Posterior vena cava (tissue), 2 donors: ENCODE data around the gene SLC30A2. TPM values are rescaled to one million over a fixed set of nuclear protein-coding genes. Genes with fewer than 3 reads are reported as not detected.

Experiments
- DNase-seq: peaks from one replicate; pipeline ENCODE4 v3.0.0-alpha.2; 2020; ENCODE audit warnings: low spot score
- intact Hi-C, 2 donors: fragments of 100-400 bp; cut with DNase I; formaldehyde crosslinking; loops; one replicate each; pipeline versions ENCODE4 v1.14.1 to v1.14.2; 2022 to 2023
- total RNA-seq, 2 donors: library from RNA; stranded (reverse); fragmentation: NEBNext Ultra II Directional; extraction: Animal tissue kit (Norgen Biotek cat#: 25700); gene quantifications; one replicate each; pipeline ENCODE4 v1.2.1, GENCODE V29; 2021
- donor health status: DM: yes; HTN: yes; CAD: no.
- donor health status: DM: yes; HTN: yes; CAD: no.

SLC30A2 gene
- total RNA-seq, 2 donors from 2014 or later: not detected

DNA sequence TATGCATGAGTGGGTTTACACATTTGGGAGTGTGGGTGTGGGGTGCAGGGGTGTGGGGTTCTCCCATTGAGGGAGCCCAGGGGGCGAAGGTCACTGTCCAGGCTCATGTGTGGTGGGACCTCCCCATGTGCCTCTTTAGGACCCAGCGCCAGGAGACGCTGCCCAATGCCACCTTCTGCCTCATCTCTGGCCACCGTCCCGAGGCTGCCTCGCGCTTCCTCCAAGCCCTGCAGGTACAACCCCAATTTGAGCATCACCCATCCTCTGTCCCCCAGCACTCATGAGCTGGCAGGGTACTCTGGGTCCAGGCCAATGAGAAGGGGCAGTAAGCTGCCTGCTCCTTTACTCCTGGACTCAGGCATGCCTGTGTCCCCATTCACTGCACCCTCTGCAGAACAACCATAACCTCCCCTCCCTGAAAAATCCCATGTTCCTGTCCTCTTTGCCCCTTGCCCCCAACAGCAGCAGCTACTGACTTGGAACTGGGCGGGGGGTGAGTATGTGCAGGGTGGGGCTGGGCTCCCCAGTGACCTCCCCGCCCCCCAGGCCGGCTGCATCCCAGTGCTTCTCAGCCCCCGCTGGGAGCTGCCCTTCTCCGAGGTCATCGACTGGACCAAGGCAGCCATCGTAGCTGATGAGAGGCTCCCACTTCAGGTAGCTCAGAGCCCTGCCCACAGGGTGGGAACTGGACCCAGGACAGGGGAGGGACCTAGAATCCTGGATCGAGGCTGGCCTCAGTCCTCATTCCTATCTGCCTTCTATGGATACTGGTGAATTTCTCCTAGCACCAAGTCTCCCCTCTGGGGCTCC, 16.7 kb downstream of the SLC30A2 start:
- DNase-seq: no peak
- intact Hi-C loops: loop anchor here in 1 of 2 donors (10.0 kb wide), 1 partner anchor 904 kb away; no protein-coding TSS in a partner anchor

DNA sequence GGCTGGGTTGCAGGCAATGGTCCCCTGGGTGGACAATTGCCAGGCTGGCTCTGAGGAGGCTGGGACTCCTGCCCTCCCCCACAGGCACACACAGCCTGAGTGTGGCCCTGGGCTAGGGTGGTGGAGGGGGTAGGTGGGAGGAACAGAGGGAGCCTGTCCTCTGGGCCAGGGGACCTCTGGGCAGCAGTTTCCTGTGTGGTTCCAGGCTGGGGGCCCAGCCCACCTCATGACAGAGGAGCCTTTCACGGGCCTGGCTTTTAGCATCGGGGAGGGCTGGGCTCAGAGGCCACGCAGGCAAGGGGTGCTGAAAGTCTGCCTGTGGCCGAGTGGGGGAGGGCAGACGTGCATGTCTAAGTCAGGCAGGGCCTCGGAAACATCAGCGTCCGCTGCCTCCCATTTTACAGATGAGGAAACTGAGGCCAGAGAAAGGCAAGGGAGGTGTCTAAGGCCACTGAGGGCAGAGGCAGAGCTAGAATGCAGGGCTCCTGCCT, 17.4 kb downstream of the SLC30A2 start:
- intact Hi-C loops: loop anchor here in 1 of 2 donors (10.0 kb wide), 1 partner anchor 904 kb away; no protein-coding TSS in a partner anchor
- DNase-seq: no peak

DNA sequence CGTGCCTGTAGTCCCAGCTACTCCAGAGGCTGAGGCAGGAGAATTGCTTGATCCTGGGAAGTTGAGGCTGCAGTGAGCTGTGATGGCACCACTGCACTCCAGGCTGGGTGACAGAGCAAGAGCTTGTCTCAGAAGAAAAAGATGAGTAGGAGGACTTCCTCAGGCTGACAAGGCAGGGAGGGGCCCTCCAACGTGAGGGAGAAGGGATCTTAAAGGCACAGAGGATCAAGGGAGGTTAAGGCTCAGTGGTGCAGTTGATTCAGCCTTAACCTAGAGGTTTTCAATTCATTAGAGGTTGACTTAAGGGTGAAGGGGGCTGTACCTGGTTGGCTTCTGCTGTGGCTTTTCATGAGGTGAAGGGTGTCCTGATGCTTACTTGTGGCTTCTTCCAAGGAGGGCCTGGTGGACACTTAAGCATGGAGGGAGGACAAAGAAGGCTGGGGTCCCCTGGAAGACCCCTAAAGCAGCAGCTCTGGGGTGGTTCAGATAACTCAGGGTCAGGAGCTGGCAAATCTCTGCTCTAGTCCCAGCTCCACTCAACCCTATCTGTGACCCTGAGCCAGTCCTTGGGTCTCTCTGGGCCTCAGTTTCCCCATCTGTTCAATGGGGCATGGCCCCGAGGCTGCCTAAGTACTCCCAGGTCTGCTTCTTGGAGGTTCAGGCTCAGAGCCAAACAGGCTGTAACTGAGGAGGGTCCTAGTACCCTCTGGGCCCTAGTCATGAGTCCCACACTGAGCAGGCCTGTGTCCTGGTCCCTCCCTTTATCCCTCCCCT, 18.0 kb downstream of the SLC30A2 start:
- intact Hi-C loops: loop anchor here in 1 of 2 donors (10.0 kb wide), 1 partner anchor 903 kb away; no protein-coding TSS in a partner anchor
- no peak for DNase-seq

DNA sequence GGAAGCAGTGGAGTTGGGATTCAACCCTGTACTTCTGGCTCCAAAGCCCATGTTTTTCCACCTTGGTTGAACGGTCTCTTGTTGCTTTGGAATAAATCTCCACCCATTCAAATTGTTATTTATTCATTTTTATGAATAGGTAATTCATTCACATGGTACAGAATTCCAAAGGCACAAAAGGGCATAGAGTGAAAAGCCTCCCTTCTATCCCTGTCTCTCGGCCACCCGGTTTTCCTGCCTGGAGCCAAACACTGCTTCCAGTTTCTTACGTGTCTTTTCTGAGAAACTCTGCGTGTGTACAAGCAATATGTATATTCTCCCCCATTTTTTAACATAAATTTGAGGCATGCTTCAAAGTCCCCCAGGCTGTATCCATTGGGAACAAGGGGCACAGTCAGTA, 20.4 kb downstream of the SLC30A2 start:
- intact Hi-C loops: loop anchor here in 1 of 2 donors (10.0 kb wide), 1 partner anchor 901 kb away; no protein-coding TSS in a partner anchor
- DNase-seq: no peak

DNA sequence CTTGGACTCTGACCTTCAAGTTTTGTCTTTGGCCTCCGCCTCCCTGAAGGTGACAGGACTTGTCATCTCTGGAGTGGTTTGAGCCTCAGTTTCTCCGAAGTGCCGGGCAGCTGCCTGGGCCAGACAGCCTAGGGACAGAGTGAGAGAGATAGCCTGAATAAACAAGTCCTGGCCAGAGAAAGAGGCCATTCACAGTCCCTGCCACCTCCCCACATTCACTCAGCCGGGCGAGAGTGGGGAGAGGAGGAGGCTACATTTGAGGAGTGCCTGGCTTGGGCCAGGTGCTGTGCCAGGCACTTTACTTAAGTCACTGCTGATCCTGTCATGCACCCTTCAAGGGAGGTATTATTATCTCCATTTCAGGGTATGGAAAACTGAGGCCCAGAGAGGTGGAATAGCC, 20.9 kb downstream of the SLC30A2 start:
- intact Hi-C loops: loop anchor here in 1 of 2 donors (10.0 kb wide), 1 partner anchor 900 kb away; no protein-coding TSS in a partner anchor
- no peak for DNase-seq

DNA sequence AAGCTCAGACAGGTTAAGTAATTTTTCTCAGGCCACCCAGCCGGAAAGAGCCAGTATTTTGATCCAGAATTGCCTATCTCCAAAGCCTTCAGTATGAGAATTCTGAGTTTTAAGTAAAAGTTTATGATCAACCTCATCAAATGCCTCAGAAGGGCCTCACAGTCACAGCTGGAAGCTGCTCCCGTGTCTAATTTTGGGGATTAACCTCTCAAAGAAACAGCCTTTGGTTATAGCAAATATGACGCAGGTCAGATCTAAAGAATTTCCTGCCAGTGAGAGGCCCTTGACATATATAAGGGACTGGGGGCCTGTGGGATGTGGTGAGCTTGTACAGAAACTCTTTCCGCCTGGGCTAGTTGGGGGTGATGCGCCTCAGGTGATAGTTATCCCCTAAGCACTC, 22.1 kb downstream of the SLC30A2 start:
- no peak for DNase-seq
- intact Hi-C loops: loop anchor here in 1 of 2 donors (10.0 kb wide), 1 partner anchor 899 kb away; no protein-coding TSS in a partner anchor

DNA sequence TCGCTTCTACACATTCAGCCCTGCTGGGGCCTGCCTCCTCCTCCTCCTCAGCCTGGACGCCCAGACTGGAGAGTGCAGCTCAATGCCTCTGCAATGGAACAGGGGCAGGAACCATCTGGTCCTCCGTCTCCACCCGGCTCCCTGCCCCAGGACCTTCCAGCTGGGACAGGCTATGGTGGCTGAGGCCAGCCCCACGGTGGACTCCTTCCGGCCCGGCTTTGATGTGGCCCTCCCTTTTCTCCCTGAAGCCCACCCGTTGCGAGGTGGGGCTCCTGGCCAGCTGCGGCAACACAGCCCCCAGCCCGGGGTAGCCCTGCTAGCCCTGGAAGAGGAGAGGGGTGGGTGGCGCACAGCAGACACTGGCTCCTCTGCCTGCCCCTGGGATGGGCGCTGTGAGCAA, 22.9 kb downstream of the SLC30A2 start:
- intact Hi-C loops: loop anchor here in 1 of 2 donors (10.0 kb wide), 1 partner anchor 898 kb away; no protein-coding TSS in a partner anchor
- no peak for DNase-seq

DNA sequence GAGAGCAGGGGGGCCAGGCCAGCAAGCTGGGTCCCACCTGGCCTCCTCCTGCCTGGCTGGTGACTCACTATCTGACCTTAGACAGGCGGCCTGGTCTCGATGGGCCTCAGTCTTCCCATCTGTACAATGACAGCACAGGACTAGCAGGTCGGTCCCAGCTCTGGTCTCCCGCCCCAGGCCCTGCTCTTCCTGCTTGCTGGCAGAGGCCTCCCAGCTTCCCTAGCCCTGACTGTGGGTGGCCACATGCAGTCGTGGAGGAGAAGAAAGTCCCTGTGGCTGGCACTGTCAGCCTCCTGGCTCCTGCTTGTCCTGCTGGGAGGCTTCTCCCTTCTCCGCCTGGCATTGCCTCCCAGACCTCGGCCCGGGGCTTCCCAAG, 23.5 kb downstream of the SLC30A2 start:
- intact Hi-C loops: loop anchor here in 1 of 2 donors (10.0 kb wide), 1 partner anchor 898 kb away; no protein-coding TSS in a partner anchor
- no peak for DNase-seq

DNA sequence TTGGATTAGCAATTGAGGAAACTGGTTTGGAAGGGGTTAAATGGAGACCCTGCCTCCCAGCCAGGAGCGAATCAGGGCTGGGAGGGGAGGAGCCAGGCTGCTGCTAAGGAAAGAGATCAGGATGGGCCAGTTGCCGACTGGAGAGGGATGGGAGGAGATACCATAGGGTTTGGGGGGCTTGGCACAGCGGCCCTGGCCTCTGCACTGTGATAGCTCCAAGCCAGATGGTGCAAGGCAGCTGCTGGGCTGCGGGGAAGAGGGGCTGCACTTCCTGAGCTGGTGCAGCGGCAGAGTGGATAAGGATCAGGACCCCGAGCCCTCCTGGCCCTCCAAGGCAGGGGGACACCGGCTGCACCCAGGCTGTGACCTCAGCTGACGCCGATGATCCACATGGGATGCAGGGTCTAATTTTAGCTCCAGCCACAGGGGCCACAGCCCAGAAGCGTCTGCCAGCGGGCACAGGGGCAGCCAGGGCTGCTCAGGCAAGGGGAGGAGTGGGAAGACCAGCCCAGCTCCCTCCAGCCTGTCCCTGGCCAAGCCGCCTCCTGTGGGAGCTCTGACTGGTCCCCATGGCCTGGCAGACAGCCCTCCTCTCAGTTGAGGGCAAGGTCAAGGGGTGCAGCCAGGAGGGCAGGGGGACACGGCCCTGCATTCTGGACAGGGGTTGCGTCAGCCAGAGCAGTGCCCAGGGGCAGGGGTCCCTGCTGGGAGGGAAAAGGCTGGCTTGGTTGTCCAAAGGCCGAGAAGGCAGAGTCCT, 24.1 kb downstream of the SLC30A2 start, which contains the start of gene EXTL1:
Gene EXTL1 (plus strand): TSS at position 129 of the 757 bp plus-strand sequence. CDS start 872 bp downstream, outside the sequence.
- intact Hi-C loops: loop anchor here in 1 of 2 donors (10.0 kb wide), 1 partner anchor 897 kb away; no protein-coding TSS in a partner anchor
- no peak for DNase-seq

DNA sequence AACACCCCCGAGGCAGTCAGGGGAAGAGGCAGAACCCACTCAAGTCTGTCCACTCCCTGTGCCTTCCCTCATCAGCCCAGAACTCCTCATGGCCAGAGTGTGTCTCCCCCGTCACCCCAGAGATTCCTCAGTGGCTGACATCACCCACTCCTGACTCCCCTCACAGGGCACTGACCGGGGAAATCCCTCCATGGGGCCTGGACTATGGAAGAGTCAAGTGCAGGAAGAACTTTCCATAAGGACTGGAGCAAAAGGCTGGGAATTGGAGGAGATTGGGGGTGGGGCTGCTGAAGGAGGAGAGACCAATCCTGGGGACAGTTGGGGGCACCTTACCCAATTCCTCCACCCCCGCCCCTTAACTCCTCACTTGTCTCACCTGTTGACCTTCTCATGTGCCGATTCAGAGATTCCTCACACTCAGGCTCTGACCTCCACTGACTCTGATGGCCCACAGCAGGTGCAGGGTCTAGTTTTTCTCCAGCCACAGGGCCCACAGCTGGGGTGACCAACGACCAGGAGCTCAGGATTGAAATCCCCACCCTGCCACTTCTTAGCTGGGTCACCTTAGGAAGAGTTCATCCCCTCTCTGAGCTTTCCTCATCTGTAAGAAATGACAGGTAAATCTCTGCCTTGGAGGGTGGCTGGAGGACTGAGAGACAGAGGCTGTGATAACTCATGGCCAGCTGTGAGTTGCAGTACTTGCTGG, 24.8 kb downstream of the SLC30A2 start:
- DNase-seq: no peak
- intact Hi-C loops: loop anchor here in 1 of 2 donors (1.0 to 10.0 kb wide), 2 partner anchors 22 to 896 kb away; no protein-coding TSS in a partner anchor

DNA sequence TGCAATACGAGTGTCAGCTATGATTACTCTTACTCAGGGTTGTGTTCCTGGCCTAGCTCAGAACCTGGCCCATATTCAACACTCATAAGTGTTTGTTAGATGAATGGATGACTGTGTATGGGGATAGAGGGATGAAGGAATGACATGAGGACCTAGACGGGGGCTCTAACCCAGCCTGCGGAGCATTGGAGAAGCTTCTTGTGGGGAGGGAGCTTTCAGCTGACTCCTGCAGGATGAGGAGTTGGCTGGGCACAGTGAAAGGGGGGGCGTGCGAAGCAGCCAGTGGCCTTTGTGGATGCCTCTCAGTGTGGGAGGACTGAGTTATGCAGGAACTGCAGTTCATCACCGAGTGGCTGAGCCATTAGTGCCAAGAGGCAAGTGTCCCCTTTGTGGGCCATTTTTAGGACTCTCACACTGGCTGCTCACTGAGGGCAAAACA, 25.6 kb downstream of the SLC30A2 start:
- DNase-seq: no peak
- intact Hi-C loops: loop anchor here in 1 of 2 donors (1.0 to 10.0 kb wide), 2 partner anchors 21 to 896 kb away; no protein-coding TSS in a partner anchor

DNA sequence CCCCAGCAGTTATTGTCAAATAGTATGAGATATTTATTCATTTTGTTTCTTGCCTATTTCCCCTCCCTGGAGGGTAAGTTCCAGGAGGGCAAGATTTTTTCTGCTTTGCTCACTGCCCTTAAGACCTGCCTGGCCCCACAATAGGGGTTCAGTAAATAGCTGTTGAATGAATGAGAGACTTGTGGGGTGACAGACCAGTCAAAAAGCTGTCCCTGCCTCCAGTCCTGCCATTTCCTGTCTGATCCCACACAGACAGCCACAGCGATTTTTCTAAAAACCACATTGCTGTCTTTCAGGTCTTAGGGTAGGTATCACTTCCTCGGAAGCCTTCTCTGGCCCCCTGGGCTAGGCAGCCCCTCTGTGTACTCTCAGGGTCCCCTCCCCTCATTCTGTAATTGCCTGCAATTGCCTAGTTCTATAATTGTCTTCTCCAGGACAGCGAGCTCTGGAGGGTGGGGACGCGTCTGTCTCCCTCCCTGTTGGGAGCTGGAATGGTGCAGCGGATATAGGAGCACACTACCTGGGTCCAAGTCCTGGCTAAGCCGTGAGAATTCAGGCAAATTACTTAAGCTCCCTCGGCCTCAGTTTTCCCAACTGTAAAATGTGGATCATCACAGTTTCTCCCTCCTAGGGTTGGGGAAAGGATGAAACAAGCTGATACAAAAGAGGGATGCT, 26.1 kb downstream of the SLC30A2 start:
- DNase-seq: no peak
- intact Hi-C loops: loop anchor here in 1 of 2 donors (1.0 to 10.0 kb wide), 2 partner anchors 20 to 895 kb away; no protein-coding TSS in a partner anchor

DNA sequence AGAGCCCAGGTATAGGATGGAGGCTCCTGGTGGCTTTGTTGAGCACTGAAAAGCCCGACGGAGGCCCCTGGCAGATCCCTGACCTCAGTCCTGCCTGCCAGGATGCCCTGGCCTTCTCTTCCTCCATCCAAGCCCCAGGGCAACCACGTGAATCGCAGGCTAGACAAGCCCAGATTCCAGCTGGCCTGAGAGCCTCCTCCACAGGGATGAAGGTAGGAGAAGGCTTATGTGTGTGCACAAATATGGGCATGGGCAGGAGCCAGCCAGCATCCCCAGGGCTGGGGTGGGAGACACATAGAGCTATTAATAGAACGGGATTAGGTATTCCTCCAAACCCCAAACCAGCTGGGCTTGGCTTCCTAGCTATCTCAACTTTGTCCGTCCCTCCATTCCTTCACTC, 28.3 kb downstream of the SLC30A2 start:
- intact Hi-C loops: no loop called here
- DNase-seq: no peak

DNA sequence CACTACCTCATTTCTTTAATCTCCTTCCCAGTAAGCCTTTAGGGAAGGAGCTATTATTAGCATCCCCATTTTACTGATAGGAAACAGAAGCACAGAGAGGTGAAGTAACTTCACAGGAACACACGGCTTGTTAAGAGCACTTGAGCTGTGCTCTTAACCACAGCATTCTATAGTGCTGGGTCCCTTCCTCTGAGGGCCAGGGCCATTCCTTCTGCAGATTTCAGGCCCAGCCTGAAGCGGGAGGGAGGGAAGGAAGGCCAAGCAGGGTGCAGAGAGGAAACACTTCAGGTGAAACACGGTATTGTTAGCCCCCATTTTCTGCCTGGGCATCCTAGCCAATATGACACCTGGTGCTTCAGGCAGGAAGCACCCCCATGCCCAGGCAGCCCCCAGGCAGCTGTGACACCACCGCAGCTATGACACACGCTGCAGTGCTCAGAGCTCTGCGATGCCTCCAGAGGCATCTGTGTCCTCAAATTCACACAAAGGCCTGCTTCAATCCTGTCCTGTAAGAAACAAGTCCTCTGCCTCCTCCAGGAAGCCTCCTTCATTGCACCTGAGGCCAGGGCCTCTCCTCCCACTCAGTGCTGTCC, 28.9 kb downstream of the SLC30A2 start:
- intact Hi-C loops: no loop called here
- no peak for DNase-seq

DNA sequence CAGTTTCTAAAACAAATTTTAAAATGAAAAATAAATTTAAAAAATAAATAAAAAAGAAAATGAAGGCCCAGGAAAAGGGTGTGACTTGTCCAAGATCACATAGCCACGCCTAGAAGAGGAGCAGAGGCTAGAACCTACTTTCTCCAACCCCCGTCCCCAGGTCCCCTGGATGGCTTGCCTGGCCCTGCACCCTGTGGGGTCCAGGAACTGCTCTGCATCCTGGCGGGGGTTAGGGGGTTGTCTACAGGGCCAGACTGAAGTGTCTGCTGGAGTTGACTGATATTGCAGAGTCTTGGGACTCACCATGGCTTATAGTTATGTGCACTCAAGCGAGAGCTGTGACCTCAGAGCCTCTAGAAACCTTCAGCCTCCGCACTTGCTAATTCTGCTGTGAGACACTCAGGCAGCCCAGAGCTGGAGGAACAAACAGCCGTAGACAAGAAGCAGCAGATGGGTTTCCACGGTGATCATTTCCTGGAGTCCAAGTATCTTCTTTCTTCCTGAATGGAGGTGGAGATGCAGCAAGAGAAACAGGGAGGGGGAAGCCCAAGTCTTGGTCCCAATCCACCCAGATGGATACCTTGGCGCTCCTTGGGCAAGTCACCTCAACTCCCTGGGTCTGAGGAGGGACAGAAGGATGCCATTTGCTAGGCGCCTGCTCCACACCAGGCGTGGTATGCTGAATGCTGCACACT, 29.5 kb downstream of the SLC30A2 start:
- DNase-seq: no peak
- intact Hi-C loops: no loop called here

DNA sequence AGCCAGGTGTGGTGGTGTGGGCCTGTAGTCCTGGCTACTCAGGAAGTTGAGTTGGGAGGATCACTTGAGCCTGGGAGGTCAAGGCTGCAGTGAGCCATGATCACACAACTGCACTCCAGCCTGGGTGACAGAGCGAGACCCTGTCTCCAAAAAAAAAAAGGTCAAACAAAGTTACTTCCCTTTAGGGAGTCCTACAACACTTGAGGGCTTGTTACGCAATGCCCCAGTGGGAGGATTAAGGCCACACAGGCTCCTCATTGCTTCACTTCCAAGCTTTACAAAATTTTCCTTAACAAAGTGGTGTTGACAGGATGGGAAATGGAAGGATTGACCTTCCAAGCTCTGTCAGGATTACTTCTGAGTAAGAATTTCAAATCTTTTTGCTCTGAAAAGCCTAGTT, 30.6 kb downstream of the SLC30A2 start:
- no peak for DNase-seq
- intact Hi-C loops: no loop called here
